SK-N-SH (cell line): Measurements from ENCODE around the gene RBMX2. TPM values are rescaled to one million over a fixed set of nuclear protein-coding genes. Genes with fewer than 3 reads are reported as not detected.

Experiments used
- CTCF ChIA-PET: fragments of 300-600, 350-600 bp; formaldehyde crosslinking; extraction: SDS; loops from one replicate; lab custom pipeline; 2021; lab: Yijun Ruan, JAX
- POLR2A ChIA-PET: fragments of 350-600 bp; sonication (Branson Sonifier 250); formaldehyde crosslinking; extraction: SDS; loops from one replicate; lab custom pipeline; 2020; ENCODE audit warnings: antibody characterized with exemption, inconsistent platforms; lab: Yijun Ruan, JAX
- DNase-seq: peaks from one replicate; pipeline ENCODE4 v3.0.0; 2012
- H2AFZ ChIP-seq: fragments of 200-600 bp; sonication (generic); 2 replicates; pipeline ENCODE4 v1.8.1; 2016; ENCODE audit warnings: antibody characterized with exemption, mild to moderate bottlenecking, low read depth
- H3F3A ChIP-seq: fragments of 200-600 bp; sonication (generic); replicated peaks from 2 replicates; pipeline ENCODE3; 2016; ENCODE audit warnings: antibody characterized with exemption, mild to moderate bottlenecking; ENCODE audit not compliant: insufficient read depth
- H3K27ac ChIP-seq, 2 experiments: fragments of 200-500 bp in 1 of 2; fragments of 200-600 bp in 1 of 2; sonication (Bioruptor generic) in 1 of 2; sonication (generic), shearing (Covaris generic) in 1 of 2; 2 replicates each; pipeline versions ENCODE4 v1.5.1 to v1.6.1; 2014 to 2016; ENCODE audit warnings: low read depth in 2 of 2, inconsistent platforms in 1 of 2, low read length in 1 of 2, mild to moderate bottlenecking in 1 of 2, mixed read lengths in 1 of 2
- H3K27me3 ChIP-seq: fragments of 200-600 bp; sonication (generic), shearing (Covaris generic); 2 replicates; pipeline ENCODE4 v1.6.1; 2016; ENCODE audit warnings: mixed run types; ENCODE audit not compliant: insufficient read depth
- H3K36me3 ChIP-seq, 2 experiments: fragments of 200-500 bp in 1 of 2; fragments of 200-600 bp in 1 of 2; sonication (Bioruptor generic) in 1 of 2; sonication (generic) in 1 of 2; replicated peaks in 1 of 2; 2 replicates each; pipeline versions ENCODE3 to v1.5.1; 2014 to 2016; ENCODE audit warnings: low read length in 1 of 2, mild to moderate bottlenecking in 1 of 2; ENCODE audit not compliant: insufficient read depth in 2 of 2, control insufficient read depth in 1 of 2
- H3K4me1 ChIP-seq, 2 experiments: fragments of 200-500 bp in 1 of 2; fragments of 200-600 bp in 1 of 2; sonication (Bioruptor generic) in 1 of 2; sonication (generic), shearing (Covaris generic) in 1 of 2; 2 replicates each; pipeline versions ENCODE4 v1.5.1 to v1.6.1; 2014 to 2016; ENCODE audit warnings: low read depth in 1 of 2, low read length in 1 of 2, mixed run types in 1 of 2; ENCODE audit not compliant: insufficient read depth in 2 of 2, control insufficient read depth in 1 of 2
- H3K4me2 ChIP-seq: fragments of 200-600 bp; sonication (generic), shearing (Covaris generic); 2 replicates; pipeline ENCODE4 v1.6.1; 2017; ENCODE audit warnings: mixed run types
- H3K4me3 ChIP-seq, 2 experiments: fragments of 200-500 bp in 1 of 2; fragments of 200-600 bp in 1 of 2; sonication (Bioruptor generic) in 1 of 2; sonication (generic), shearing (Covaris generic) in 1 of 2; 2 replicates each; pipeline versions ENCODE4 v1.5.1 to v1.8.1; 2014 to 2016; ENCODE audit warnings: low read depth in 2 of 2, inconsistent platforms in 1 of 2, low read length in 1 of 2, mild to moderate bottlenecking in 1 of 2, mixed read lengths in 1 of 2, moderate library complexity in 1 of 2
- H3K79me2 ChIP-seq: fragments of 200-600 bp; sonication (generic); 2 replicates; pipeline ENCODE4 v1.8.1; 2017; ENCODE audit warnings: mild to moderate bottlenecking; ENCODE audit not compliant: insufficient read depth
- H3K9ac ChIP-seq: fragments of 200-600 bp; sonication (generic); 2 replicates; pipeline ENCODE4 v1.6.1; 2017; ENCODE audit warnings: mixed run types
- H3K9me2 ChIP-seq: fragments of 200-600 bp; sonication (generic); 2 replicates; pipeline ENCODE4 v1.6.1; 2017; ENCODE audit warnings: mixed run types
- H3K9me3 ChIP-seq: fragments of 200-600 bp; sonication (generic); 2 replicates; pipeline ENCODE4 v1.6.1; 2017; ENCODE audit warnings: mixed run types, mild to moderate bottlenecking, moderate library complexity
- H4K20me1 ChIP-seq: fragments of 200-600 bp; sonication (generic); 2 replicates; pipeline ENCODE4 v1.6.1; 2017; ENCODE audit warnings: mild to moderate bottlenecking, mixed run types; ENCODE audit not compliant: insufficient read depth
- CHD2 ChIP-seq: fragments of 150-350 bp; IDR thresholded peaks from 2 replicates; pipeline ENCODE4 v1.6.1; 2018; ENCODE audit warnings: low read length; ENCODE audit not compliant: partially characterized antibody
- CTCF ChIP-seq: fragments of 200-600 bp; sonication (generic); IDR thresholded peaks from 2 replicates; pipeline ENCODE4 v1.6.1; 2017; ENCODE audit warnings: antibody characterized with exemption, mild to moderate bottlenecking, moderate library complexity
- EP300 ChIP-seq, 2 experiments: IDR thresholded peaks; 2 replicates each; pipeline versions ENCODE4 v1.4.0 to v1.6.1; 2012; ENCODE audit warnings: borderline replicate concordance in 1 of 2, low read depth in 1 of 2, low read length in 1 of 2
- EZH2phosphoT487 ChIP-seq: fragments of 200-600 bp; sonication (generic); IDR thresholded peaks from 2 replicates; pipeline ENCODE4 v1.6.1; 2017; ENCODE audit warnings: low read depth, mixed run types, mild to moderate bottlenecking, antibody characterized with exemption, moderate library complexity, borderline replicate concordance
- FOSL2 ChIP-seq: IDR thresholded peaks from 2 replicates; pipeline ENCODE4 v1.4.0; 2012; ENCODE audit warnings: low read depth, mild to moderate bottlenecking, moderate library complexity, borderline replicate concordance
- FOXJ3 ChIP-seq: sonication (generic); formaldehyde crosslinking; IDR thresholded peaks from 2 replicates; pipeline ENCODE4 v1.5.1; 2020; ENCODE audit warnings: mild to moderate bottlenecking, missing genetic modification reagents
- FOXM1 ChIP-seq: IDR thresholded peaks from 2 replicates; pipeline ENCODE4 v1.4.0; 2012; ENCODE audit warnings: low read depth, mild to moderate bottlenecking
- GABPA ChIP-seq: IDR thresholded peaks from 2 replicates; pipeline ENCODE4 v1.4.0; 2012; ENCODE audit warnings: low read depth, mild to moderate bottlenecking
- JUND ChIP-seq: IDR thresholded peaks from 2 replicates; pipeline ENCODE4 v1.4.0; 2012
- MEF2A ChIP-seq: IDR thresholded peaks from 2 replicates; pipeline ENCODE4 v1.4.0; 2012; ENCODE audit warnings: low read depth, borderline replicate concordance
- MXI1 ChIP-seq: IDR thresholded peaks from 2 replicates; pipeline ENCODE4 v1.6.1; 2012; ENCODE audit warnings: mild to moderate bottlenecking, low read depth, low read length, improper control_type of control experiment
- RAD21 ChIP-seq: IDR thresholded peaks from 2 replicates; pipeline ENCODE4 v1.6.1; 2012; ENCODE audit warnings: mild to moderate bottlenecking, low read length
- TAF1 ChIP-seq: IDR thresholded peaks from 2 replicates; pipeline ENCODE4 v1.6.1; 2012; ENCODE audit warnings: low read depth, mild to moderate bottlenecking, low read length, moderate library complexity, borderline replicate concordance
- TEAD4 ChIP-seq: IDR thresholded peaks from 2 replicates; pipeline ENCODE4 v1.4.0; 2012; ENCODE audit warnings: mild to moderate bottlenecking, borderline replicate concordance; ENCODE audit not compliant: insufficient read depth
- WGBS: methylation state at CpG from one replicate; pipeline ENCODE4 v1.1.6; 2017; ENCODE audit warnings: low lambda C conversion rate; 5-methylcytosine and 5-hydroxymethylcytosine counted together
- polyA plus RNA-seq, 3 experiments: library from polyadenylated mRNA; depleted of rRNA; stranded (reverse); fragments of >200 nt; gene quantifications; 2 replicates each; pipeline ENCODE4 v1.2.3, GENCODE V29; 2012
- TF ChIP-seq, protein P1 (sequence below): IDR thresholded peaks from 2 replicates; pipeline ENCODE4 v1.4.0; 2012; ENCODE audit warnings: low read depth, borderline replicate concordance
- TF ChIP-seq, protein P2 (sequence below): IDR thresholded peaks from 2 replicates; pipeline ENCODE4 v1.4.0; 2012; ENCODE audit warnings: low read depth, borderline replicate concordance
- TF ChIP-seq, protein P3 (sequence below): IDR thresholded peaks from 2 replicates; pipeline ENCODE4 v1.4.0; 2012; ENCODE audit warnings: low read depth
- TF ChIP-seq, protein P4 (sequence below): fragments of 150-350 bp; IDR thresholded peaks from 2 replicates; pipeline ENCODE4 v1.6.1; 2017; ENCODE audit warnings: antibody characterized with exemption, low read length, low read depth, borderline replicate concordance

Gene RBMX2
- polyA plus RNA-seq, 1 of the 3 experiments (the other 2 are of a cell fraction), result 22.7 TPM

- H3K9ac ChIP-seq, result no peak overlapping the region
- H3K27ac ChIP-seq, result no peak overlapping the region
- H3K79me2 ChIP-seq, result no peaks in the 10 kb centered on the region
- ChIA-PET CTCF (no interaction called here), POLR2A (no interaction called here)
- no peak for TF ChIP-seq TAF1
- no peak for TF ChIP-seq GABPA
- no peak for TF ChIP-seq FOXM1
- TF ChIP-seq, protein P1, sequence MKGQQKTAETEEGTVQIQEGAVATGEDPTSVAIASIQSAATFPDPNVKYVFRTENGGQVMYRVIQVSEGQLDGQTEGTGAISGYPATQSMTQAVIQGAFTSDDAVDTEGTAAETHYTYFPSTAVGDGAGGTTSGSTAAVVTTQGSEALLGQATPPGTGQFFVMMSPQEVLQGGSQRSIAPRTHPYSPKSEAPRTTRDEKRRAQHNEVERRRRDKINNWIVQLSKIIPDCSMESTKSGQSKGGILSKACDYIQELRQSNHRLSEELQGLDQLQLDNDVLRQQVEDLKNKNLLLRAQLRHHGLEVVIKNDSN, result no peak
- TF ChIP-seq, protein P2, sequence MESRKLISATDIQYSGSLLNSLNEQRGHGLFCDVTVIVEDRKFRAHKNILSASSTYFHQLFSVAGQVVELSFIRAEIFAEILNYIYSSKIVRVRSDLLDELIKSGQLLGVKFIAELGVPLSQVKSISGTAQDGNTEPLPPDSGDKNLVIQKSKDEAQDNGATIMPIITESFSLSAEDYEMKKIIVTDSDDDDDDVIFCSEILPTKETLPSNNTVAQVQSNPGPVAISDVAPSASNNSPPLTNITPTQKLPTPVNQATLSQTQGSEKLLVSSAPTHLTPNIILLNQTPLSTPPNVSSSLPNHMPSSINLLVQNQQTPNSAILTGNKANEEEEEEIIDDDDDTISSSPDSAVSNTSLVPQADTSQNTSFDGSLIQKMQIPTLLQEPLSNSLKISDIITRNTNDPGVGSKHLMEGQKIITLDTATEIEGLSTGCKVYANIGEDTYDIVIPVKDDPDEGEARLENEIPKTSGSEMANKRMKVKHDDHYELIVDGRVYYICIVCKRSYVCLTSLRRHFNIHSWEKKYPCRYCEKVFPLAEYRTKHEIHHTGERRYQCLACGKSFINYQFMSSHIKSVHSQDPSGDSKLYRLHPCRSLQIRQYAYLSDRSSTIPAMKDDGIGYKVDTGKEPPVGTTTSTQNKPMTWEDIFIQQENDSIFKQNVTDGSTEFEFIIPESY, result no peak
- TF ChIP-seq EZH2phosphoT487, result no peak
- TF ChIP-seq, protein P3, sequence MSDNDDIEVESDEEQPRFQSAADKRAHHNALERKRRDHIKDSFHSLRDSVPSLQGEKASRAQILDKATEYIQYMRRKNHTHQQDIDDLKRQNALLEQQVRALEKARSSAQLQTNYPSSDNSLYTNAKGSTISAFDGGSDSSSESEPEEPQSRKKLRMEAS, result no peak
- TF ChIP-seq CHD2, result no peak
- TF ChIP-seq RAD21, result no peak
- no peak for TF ChIP-seq FOSL2
- TF ChIP-seq TEAD4, result no peak
- H3F3A ChIP-seq, result no peaks in the 10 kb centered on the region
- H3K9me3 ChIP-seq, result no peaks in the 10 kb centered on the region
- no peaks in the 10 kb centered on the region for H3K9me2 ChIP-seq
- H3K4me2 ChIP-seq, result no peak overlapping the region
- H3K4me1 ChIP-seq, result no peaks in the 10 kb centered on the region; a peak in 1 of 4 replicates
- DNase-seq, result no peak
- H3K27me3 ChIP-seq, result no peaks in the 10 kb centered on the region; the same call in 1 of the 2 replicates
- H2AFZ ChIP-seq, result no peak overlapping the region
- H3K4me3 ChIP-seq, result no peak overlapping the region
- peaks cover 13 to 39% of the 10 kb centered on the region in 2 experiments for H3K36me3 ChIP-seq
- WGBS, result 98% methylated on average over 5 of the region's 5 CpGs
- H4K20me1 ChIP-seq, result no peaks in the 10 kb centered on the region
These were observed 13.0 kb downstream of the RBMX2 start for GRCh38 chrX:130414800-130415199.

GRCh38 chrX:130415201-130415600 is 13.4 kb downstream of the RBMX2 start:
- Histone ChIP-seq H2AFZ (no peak overlapping the region), H3K9ac (no peak overlapping the region), H3F3A (no peaks in the 10 kb centered on the region), H3K4me1 (no peaks in the 10 kb centered on the region; a peak in 1 of 4 replicates), H3K4me3 (no peak overlapping the region), H3K4me2 (no peak overlapping the region), H3K27ac (no peak overlapping the region), H3K9me2 (no peaks in the 10 kb centered on the region), H3K36me3 (peaks cover 13 to 35% of the 10 kb centered on the region in 2 experiments), H4K20me1 (no peaks in the 10 kb centered on the region), H3K79me2 (no peaks in the 10 kb centered on the region), H3K9me3 (no peaks in the 10 kb centered on the region), H3K27me3 (no peaks in the 10 kb centered on the region; the same call in 1 of the 2 replicates)
- ChIA-PET POLR2A (no interaction called here), CTCF (no interaction called here)
- no peak for DNase-seq
- WGBS, result 95% methylated on average over 7 of the region's 7 CpGs
- TF ChIP-seq TAF1 (no peak), EZH2phosphoT487 (no peak), CTCF (no peak), MXI1 (no peak), MEF2A (no peak), JUND (no peak), GABPA (no peak), EP300 (IDR thresholded peaks at IDR 0.05; ENCODE audit: borderline replicate concordance in 1 of 2, low read depth in 1 of 2, low read length in 1 of 2) (no peak), FOXJ3 (CRISPR knock-in tag) (no peak)
- TF ChIP-seq, protein P4, sequence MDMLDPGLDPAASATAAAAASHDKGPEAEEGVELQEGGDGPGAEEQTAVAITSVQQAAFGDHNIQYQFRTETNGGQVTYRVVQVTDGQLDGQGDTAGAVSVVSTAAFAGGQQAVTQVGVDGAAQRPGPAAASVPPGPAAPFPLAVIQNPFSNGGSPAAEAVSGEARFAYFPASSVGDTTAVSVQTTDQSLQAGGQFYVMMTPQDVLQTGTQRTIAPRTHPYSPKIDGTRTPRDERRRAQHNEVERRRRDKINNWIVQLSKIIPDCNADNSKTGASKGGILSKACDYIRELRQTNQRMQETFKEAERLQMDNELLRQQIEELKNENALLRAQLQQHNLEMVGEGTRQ, result no peak
- TF ChIP-seq, protein P1, result no peak
- TF ChIP-seq, protein P2, result no peak
